Subcutaneous abdominal adipose tissue (tissue), 5 donors: ENCODE results near the gene SCARB1.

ENCODE experiments used
- H3K27ac ChIP-seq: one replicate; pipeline ENCODE4 v1.7.0; 2013; ENCODE audit warnings: low read depth, mild to moderate bottlenecking, inconsistent platforms, low read length, moderate library complexity
- H3K27me3 ChIP-seq, 5 donors: one replicate each; pipeline ENCODE4 v1.7.0; 2013; ENCODE audit warnings: low read length in 5 of 5, inconsistent platforms in 1 of 5; ENCODE audit not compliant: control insufficient read depth in 5 of 5, insufficient read depth in 4 of 5
- H3K36me3 ChIP-seq, 5 donors: one replicate each; pipeline ENCODE4 v1.7.0; 2013; ENCODE audit warnings: low read length in 5 of 5; ENCODE audit not compliant: control insufficient read depth in 5 of 5, insufficient read depth in 5 of 5
- H3K4me1 ChIP-seq, 5 donors: one replicate each; pipeline ENCODE4 v1.7.0; 2013; ENCODE audit warnings: low read length in 5 of 5, mild to moderate bottlenecking in 3 of 5, moderate library complexity in 1 of 5; ENCODE audit not compliant: control insufficient read depth in 5 of 5, insufficient read depth in 5 of 5
- H3K4me3 ChIP-seq, 5 donors: one replicate each; pipeline ENCODE4 v1.7.0; 2013; ENCODE audit warnings: low read length in 5 of 5, low read depth in 1 of 5
- H3K9ac ChIP-seq, 5 donors: one replicate each; pipeline ENCODE4 v1.7.0; 2013; ENCODE audit warnings: low read length in 5 of 5, mild to moderate bottlenecking in 4 of 5, moderate library complexity in 3 of 5
- H3K9me3 ChIP-seq, 5 donors: one replicate each; pipeline ENCODE4 v1.7.0; 2013; ENCODE audit warnings: low read length in 5 of 5; ENCODE audit not compliant: control insufficient read depth in 5 of 5
- donor health status: healthy.
- donor health status: healthy.
- donor health status: healthy.
- donor health status: healthy.
- donor health status: healthy.

SCARB1 gene

DNA sequence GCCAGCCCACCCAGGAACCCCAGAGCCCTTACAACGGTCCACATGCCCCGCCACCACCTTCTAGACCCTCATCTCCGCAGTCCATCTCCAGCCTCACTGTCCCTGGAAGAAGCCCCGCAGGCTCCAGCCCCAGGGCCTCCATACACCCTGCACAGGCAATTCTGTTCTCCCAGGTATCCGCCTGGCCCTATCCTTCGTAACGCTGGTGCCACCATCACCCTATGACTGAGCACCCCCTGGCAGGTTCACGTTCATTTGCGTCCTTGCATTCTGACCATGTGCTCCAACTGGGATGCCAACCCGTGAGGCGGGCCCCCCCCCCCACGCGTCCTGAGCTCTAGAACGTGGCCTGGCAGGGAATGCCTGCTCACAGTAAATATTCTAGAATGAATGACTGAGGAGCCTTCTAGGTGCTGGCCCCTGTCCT lies 675 bp upstream of the SCARB1 start:
- Histone ChIP-seq H3K36me3 (peaks cover 0 to 5% (median 2%) of the 10 kb centered on the region in 5 donors), H3K27me3 (no peaks in the 10 kb centered on the region), H3K27ac (peak overlapping the region; percentile 72), H3K4me1 (peaks cover 7 to 60% (median 38%) of the 10 kb centered on the region in 5 donors), H3K9ac (peak overlapping the region in 3 of 5 donors; percentile 10 to 72 (median 72)), H3K4me3 (peak overlapping the region; percentile 56 to 86 (median 73)), H3K9me3 (no peaks in the 10 kb centered on the region)

DNA sequence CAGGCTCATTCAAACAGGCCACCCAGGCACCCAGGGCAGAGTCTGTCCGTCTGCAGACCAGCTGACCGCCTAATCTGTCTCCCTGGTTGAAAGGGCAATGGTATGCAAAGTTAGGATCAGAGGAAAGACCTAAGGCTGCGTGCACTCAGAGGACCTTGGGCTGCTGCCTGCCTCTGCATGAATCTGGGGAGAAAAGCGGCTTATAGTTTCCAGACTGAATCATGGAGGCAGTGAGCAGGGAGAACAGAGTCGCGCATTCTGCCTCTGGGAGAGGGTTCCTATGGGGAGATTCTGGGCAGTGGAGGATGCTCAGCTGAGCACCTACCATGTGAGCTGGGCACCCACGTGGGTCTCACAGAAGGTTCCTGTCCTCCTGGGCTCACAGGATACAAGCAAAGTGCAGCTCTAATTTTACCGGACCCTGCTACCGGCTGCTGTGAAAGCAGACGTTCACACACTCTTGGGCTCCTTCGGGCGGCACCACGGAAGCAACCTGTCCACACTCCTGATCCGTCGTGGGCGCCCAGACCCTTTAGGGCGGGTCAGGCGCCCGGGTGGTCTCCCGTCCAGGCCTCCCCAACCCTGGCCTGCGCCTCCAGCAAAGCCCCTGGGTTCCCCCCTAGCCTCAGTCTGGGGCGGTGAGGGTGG lies 772 bp downstream of the SCARB1 start:
- H3K27me3 ChIP-seq: no peaks in the 10 kb centered on the region
- no peaks in the 10 kb centered on the region for H3K9me3 ChIP-seq
- H3K9ac ChIP-seq: peak overlapping the region; percentile 61 to 81 (median 76)
- peaks cover 0 to 13% (median 5%) of the 10 kb centered on the region in 5 donors for H3K36me3 ChIP-seq
- H3K4me1 ChIP-seq: peaks cover 7 to 50% (median 38%) of the 10 kb centered on the region in 5 donors
- peak overlapping the region; percentile 50 for H3K27ac ChIP-seq
- H3K4me3 ChIP-seq: peak overlapping the region; percentile 72 to 86 (median 85)

DNA sequence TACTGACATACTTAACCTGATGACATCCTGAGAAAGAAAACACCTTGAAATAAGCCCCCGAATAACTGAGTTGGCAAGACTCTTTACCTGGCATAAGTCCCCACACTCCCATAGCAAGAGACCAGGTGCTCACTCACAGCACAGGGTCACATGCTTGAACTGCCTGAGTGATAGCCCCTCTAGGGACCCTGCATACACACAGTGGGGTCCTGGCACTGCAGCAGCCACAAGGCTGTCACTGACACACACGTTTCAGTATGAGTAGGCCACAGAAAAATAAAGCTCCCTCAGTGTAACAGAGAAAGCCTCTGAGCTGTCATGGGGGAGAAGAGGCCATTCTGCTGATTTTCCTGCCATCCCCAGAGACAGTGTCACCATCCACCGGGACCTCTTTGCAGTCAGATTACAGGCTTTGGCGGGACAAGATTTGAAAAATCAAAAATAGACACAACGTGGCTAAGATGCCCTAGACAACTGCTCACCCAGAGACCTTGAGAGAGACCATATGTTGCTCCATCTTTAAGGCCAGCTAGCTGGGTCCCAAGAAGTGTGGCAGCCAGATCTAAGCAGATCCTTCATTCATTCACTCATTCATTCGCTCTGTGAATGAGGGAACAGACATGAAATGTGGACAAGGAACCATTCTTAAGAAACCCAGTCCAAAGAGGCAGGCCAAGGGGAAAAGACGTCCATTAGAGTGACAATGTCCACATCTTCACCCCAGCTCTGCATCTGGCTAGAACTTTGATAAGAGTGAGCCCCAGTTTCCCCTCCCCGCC lies 1.6 kb downstream of the SCARB1 start:
- Histone ChIP-seq H3K4me3 (peak overlapping the region in 4 of 5 donors; percentile 75 to 86 (median 85)), H3K27me3 (no peaks in the 10 kb centered on the region), H3K9ac (peak overlapping the region in 2 of 5 donors; percentile 43 to 81), H3K27ac (peak overlapping the region; percentile 50), H3K4me1 (peaks cover 11 to 55% (median 41%) of the 10 kb centered on the region in 5 donors), H3K36me3 (peaks cover 0 to 16% (median 6%) of the 10 kb centered on the region in 5 donors), H3K9me3 (no peaks in the 10 kb centered on the region)

DNA sequence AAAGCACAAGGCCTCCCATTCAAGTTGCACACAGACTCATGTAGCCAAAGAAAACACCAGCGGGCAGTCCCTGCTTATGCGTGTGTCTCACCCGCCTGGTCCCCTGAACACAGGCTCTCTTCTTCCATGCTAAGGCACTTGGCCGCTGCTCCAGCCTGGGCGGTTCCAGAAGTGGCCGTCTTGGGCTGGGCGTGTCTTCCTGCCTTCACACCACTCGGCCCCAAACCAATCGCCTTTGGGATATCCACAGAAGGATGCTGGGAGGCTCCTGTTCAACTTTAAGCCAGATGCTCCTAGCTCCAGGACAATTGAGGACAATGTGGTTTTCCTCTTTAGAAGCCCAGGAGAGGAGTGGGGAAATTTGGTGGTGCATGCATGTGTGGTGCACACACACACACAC lies 2.2 kb downstream of the SCARB1 start:
- Histone ChIP-seq H3K9me3 (no peaks in the 10 kb centered on the region), H3K36me3 (peaks cover 0 to 16% (median 6%) of the 10 kb centered on the region in 5 donors), H3K4me1 (peaks cover 11 to 57% (median 46%) of the 10 kb centered on the region in 5 donors), H3K4me3 (peak overlapping the region in 2 of 5 donors; percentile 75 to 86), H3K27ac (peak overlapping the region; percentile 50), H3K9ac (no peak overlapping the region), H3K27me3 (no peaks in the 10 kb centered on the region)

DNA sequence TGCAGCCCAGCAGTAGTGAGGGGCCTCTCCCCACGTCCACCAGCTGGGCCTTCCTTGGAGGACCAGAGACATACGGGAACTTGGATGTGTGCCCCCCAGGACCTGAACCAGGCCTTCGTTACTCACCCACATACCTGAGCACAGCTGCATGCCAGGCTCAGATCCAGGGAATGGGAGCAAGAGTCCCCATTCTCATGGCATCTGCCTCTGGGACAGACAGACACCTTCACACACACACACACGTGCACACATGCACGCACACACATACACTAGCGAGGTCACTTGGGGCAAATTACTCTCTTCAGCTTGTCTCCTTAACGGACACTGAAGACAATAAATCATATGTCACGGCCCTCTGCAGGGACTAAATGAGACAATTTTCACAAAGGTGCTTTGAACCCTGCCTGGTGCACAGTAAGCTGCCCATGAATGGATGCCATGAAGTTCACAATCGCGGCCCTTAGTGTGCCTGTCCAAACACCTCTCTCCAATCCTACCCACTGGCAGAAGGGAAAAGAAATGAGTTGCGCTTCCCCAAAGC lies 5.7 kb downstream of the SCARB1 start:
- H3K9me3 ChIP-seq: no peaks in the 10 kb centered on the region

DNA sequence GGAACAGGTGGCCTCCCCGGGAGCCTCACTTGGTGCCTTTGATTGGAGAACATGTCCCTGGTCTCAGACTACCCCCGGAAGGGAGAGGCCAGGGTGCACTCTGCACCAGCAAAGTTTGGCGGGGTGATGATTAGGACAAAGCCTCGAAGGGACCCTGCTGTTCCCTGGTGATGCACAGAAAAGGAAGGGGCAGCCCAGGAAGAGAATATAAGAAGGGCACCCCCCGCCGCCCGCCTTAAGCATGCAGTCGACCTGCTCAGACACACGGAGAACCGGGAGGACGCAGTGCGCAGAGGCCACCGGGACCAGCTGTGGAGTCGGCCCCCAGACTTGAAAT lies 6.9 kb downstream of the SCARB1 start:
- H3K27me3 ChIP-seq: no peaks in the 10 kb centered on the region
- no peak overlapping the region for H3K9ac ChIP-seq
- no peaks in the 10 kb centered on the region for H3K9me3 ChIP-seq
- H3K4me3 ChIP-seq: peak overlapping the region in 1 of 5 donors; percentile 6
- peak overlapping the region; percentile 55 for H3K27ac ChIP-seq
- H3K36me3 ChIP-seq: peaks cover 0 to 16% (median 6%) of the 10 kb centered on the region in 5 donors
- H3K4me1 ChIP-seq: peaks cover 8 to 69% (median 58%) of the 10 kb centered on the region in 5 donors

More for the DNA sequence above, 5.7 kb downstream of the SCARB1 start:
- peaks cover 0 to 16% (median 6%) of the 10 kb centered on the region in 5 donors for H3K36me3 ChIP-seq
- H3K27me3 ChIP-seq: no peaks in the 10 kb centered on the region
- peaks cover 12 to 69% (median 58%) of the 10 kb centered on the region in 5 donors for H3K4me1 ChIP-seq
- no peak overlapping the region for H3K4me3 ChIP-seq
- H3K27ac ChIP-seq: peak overlapping the region; percentile 55
- no peak overlapping the region for H3K9ac ChIP-seq

DNA sequence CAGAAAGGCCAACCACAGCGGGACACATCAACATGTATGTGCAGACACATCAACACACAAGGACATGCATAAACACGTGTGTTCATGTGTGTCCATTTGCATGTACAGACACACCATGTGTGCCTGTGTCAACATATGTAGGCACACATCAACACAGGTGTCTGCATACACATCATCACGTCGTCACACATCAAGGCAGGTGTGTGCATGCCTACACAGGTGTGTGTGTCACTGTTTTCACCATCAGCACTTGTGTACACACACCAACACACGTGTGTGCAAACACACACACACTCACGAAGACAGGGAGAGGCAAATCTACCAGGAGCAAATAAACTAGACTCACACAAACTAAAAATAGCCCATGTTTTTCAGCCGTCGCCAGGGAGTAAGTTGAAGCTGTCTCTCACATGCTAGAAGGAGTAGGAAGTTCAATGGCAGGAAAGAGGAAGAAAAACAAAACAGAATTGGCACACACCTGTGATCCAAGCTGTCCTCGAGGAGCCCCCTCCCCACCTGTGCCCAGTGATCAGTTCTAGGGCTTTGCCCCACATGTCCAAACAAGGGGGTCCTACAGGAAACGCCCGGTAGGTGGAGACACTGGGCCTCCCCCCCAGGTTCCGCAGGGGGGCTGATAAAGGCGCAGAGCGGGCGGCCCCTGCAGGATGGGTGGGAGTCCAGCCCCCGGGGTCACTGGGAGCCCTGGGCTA lies 7.4 kb downstream of the SCARB1 start:
- H3K27ac ChIP-seq: peak overlapping the region; percentile 83
- peaks cover 0 to 17% (median 6%) of the 10 kb centered on the region in 5 donors for H3K36me3 ChIP-seq
- peak overlapping the region in 2 of 5 donors; percentile 6 to 7 for H3K4me3 ChIP-seq
- H3K4me1 ChIP-seq: peaks cover 7 to 66% (median 55%) of the 10 kb centered on the region in 5 donors
- H3K9ac ChIP-seq: no peak overlapping the region
- H3K27me3 ChIP-seq: no peaks in the 10 kb centered on the region
- H3K9me3 ChIP-seq: no peaks in the 10 kb centered on the region

DNA sequence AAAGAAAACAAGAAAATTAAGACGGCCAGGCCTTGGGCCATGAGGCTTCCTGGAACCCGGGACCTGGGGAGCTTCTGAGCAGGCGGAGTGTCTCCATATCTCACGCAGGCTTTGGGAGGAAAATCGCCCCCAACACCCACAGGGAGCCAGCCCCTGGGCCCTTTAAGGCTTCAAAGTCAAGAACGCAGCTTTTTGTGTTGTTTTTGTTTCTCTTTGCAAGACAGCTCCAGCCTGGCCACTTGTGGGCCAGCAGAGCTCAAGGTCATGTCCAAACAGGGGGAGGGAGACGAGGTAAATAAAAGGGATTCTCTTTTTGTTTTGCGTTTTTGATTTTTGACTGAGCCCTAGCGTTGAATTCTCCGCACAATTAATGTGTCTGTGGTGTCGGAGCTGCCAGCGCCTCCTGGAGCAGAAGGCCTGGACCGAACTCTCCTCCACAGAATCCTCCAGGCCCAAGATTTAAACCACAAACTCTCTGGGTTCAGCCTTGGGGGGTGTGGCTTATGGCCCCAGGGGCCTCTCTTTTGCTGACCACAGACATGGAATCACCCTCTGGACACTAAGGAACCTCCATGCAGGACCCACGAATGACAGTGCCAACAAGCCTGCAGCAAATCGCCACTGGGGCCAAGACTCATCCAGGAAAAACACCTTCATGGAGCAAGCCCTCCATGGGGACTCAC lies 8.2 kb downstream of the SCARB1 start:
- Histone ChIP-seq H3K4me3 (no peak overlapping the region), H3K27me3 (no peaks in the 10 kb centered on the region), H3K36me3 (peaks cover 0 to 19% (median 6%) of the 10 kb centered on the region in 5 donors), H3K27ac (peak overlapping the region; percentile 83), H3K4me1 (peaks cover 7 to 61% (median 53%) of the 10 kb centered on the region in 5 donors), H3K9ac (peak overlapping the region in 2 of 5 donors; percentile 56 to 59), H3K9me3 (no peaks in the 10 kb centered on the region)

DNA sequence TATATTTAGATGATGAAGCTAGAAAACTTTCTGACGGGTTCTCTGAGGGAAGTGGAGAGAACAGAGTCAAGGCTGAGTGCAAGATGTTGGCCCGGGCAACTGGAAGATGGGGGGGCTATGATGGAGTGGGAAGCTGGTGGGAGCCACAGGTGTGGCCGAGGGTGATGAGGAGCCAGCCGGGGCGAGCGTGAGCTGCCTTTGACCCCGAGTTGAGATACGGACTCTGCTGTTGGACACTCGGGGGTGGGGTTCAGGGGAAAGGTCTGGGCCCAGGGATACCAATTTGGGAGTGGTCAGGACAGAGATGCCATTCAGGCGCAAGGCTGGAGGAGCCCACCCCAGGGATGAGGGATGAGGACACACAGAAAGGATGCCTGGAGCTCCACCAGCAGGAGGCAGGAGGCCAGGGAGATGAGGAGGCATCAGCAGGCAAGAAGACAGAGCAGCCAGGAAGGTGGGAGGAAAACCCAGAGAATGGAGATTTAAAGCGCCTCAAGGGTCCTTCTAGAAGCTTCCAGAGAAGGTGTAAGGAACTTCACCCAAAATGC lies 9.0 kb downstream of the SCARB1 start:
- H3K9me3 ChIP-seq: no peaks in the 10 kb centered on the region
- H3K27me3 ChIP-seq: no peaks in the 10 kb centered on the region
- no peak overlapping the region for H3K4me3 ChIP-seq
- H3K4me1 ChIP-seq: peaks cover 7 to 63% (median 53%) of the 10 kb centered on the region in 5 donors
- H3K36me3 ChIP-seq: peaks cover 0 to 14% (median 3%) of the 10 kb centered on the region in 5 donors
- H3K27ac ChIP-seq: peak overlapping the region; percentile 83
- H3K9ac ChIP-seq: peak overlapping the region in 1 of 5 donors; percentile 56
